HG02870 (cell line): ENCODE results near the gene FAM241B.

Experiments
- ATAC-seq: cut with Tn5 transposase; IDR thresholded peaks from one replicate; pipeline ENCODE4 v1.9.1; 2021; ENCODE audit warnings: mild to moderate bottlenecking, moderate library complexity; ENCODE audit not compliant: unreplicated experiment

FAM241B gene

GRCh38 chr10:69647819-69648218, 17.8 kb downstream of the FAM241B start:
- ATAC-seq: no peak

- no peak for ATAC-seq
These were observed 18.4 kb downstream of the FAM241B start for GRCh38 chr10:69648461-69648860.

- no peak for ATAC-seq
These were observed 19.9 kb downstream of the FAM241B start for GRCh38 chr10:69649786-69650550.

- no peak for ATAC-seq
These were observed 20.7 kb downstream of the FAM241B start for GRCh38 chr10:69650589-69651261.

- ATAC-seq: no peak
These were observed 21.3 kb downstream of the FAM241B start for GRCh38 chr10:69651362-69651761.

- ATAC-seq: no peak
These were observed 22.2 kb downstream of the FAM241B start for GRCh38 chr10:69652111-69652856.

- ATAC-seq: no peak
These were observed 22.8 kb downstream of the FAM241B start for GRCh38 chr10:69652857-69653199.

GRCh38 chr10:69653561-69653960, 23.5 kb downstream of the FAM241B start:
- ATAC-seq: no peak

GRCh38 chr10:69655124-69655867, 25.2 kb downstream of the FAM241B start:
- ATAC-seq: no peak

- no peak for ATAC-seq
These were observed 26.0 kb downstream of the FAM241B start for GRCh38 chr10:69655868-69656555.

- ATAC-seq: no peak
These were observed 26.8 kb downstream of the FAM241B start for GRCh38 chr10:69656742-69657269.

- ATAC-seq: no peak
These were observed 27.4 kb downstream of the FAM241B start for GRCh38 chr10:69657430-69657829.

- no peak for ATAC-seq
These were observed 27.8 kb downstream of the FAM241B start for GRCh38 chr10:69657866-69658265.

GRCh38 chr10:69659241-69660038, 29.4 kb downstream of the FAM241B start:
- ATAC-seq: no peak

- no peak for ATAC-seq
These were observed 30.2 kb downstream of the FAM241B start for GRCh38 chr10:69660296-69660695.

GRCh38 chr10:69661414-69662172, 31.5 kb downstream of the FAM241B start:
- no peak for ATAC-seq

GRCh38 chr10:69662173-69662877, 32.3 kb downstream of the FAM241B start:
- ATAC-seq: no peak

- ATAC-seq: no peak
These were observed 32.9 kb downstream of the FAM241B start for GRCh38 chr10:69662901-69663300.
